GM23338 (cell line): ENCODE data around the gene ARMH1. TPM values are rescaled to one million over a fixed set of nuclear protein-coding genes. Genes with fewer than 3 reads are reported as not detected.

Experiments
- ATAC-seq: fragments of 200-7000 bp; cut with Tn5 transposase; 3 replicates; pipeline ENCODE4 v1.9.1; 2020
- DNase-seq: peaks from one replicate; pipeline ENCODE4 v3.0.0-alpha.2; 2015; ENCODE audit warnings: low spot score
- H2AFZ ChIP-seq: fragments of 200-600 bp; sonication (generic); 2 replicates; pipeline ENCODE4 v1.8.0; 2016; ENCODE audit warnings: antibody characterized with exemption, mild to moderate bottlenecking, moderate library complexity
- H3F3A ChIP-seq: fragments of 200-600 bp; sonication (generic); replicated peaks from 2 replicates; pipeline ENCODE4 v1.8.0; 2017; ENCODE audit warnings: antibody characterized with exemption, mixed run types, low read depth
- H3K27ac ChIP-seq: fragments of 200-600 bp; sonication (generic); 2 replicates; pipeline ENCODE4 v1.6.1; 2016; ENCODE audit warnings: low read depth
- H3K27me3 ChIP-seq: fragments of 200-600 bp; sonication (generic); 2 replicates; pipeline ENCODE4 v1.8.0; 2016; ENCODE audit warnings: mild to moderate bottlenecking, mixed run types, moderate library complexity; ENCODE audit not compliant: insufficient read depth
- H3K36me3 ChIP-seq: fragments of 200-600 bp; sonication (generic); 2 replicates; pipeline ENCODE4 v1.8.0; 2016; ENCODE audit warnings: mild to moderate bottlenecking; ENCODE audit not compliant: insufficient read depth
- H3K4me1 ChIP-seq: fragments of 200-600 bp; sonication (generic); 2 replicates; pipeline ENCODE4 v1.8.0; 2016; ENCODE audit warnings: mild to moderate bottlenecking, moderate library complexity; ENCODE audit not compliant: insufficient read depth
- H3K4me2 ChIP-seq: fragments of 200-600 bp; sonication (generic); 2 replicates; pipeline ENCODE4 v1.7.1; 2017; ENCODE audit warnings: mixed run types
- H3K4me3 ChIP-seq: fragments of 200-600 bp; sonication (generic); 2 replicates; pipeline ENCODE4 v1.6.1; 2016; ENCODE audit warnings: mixed run types
- H3K79me2 ChIP-seq: fragments of 200-600 bp; sonication (generic); replicated peaks from 2 replicates; pipeline ENCODE4 v1.8.0; 2017; ENCODE audit warnings: mild to moderate bottlenecking; ENCODE audit not compliant: insufficient read depth
- H3K9me2 ChIP-seq: fragments of 200-600 bp; sonication (generic); 2 replicates; pipeline ENCODE4 v1.8.0; 2017; ENCODE audit not compliant: insufficient read depth
- H4K20me1 ChIP-seq: fragments of 200-600 bp; sonication (generic); replicated peaks from 2 replicates; pipeline ENCODE4 v1.8.0; 2017; ENCODE audit warnings: mild to moderate bottlenecking; ENCODE audit not compliant: insufficient read depth
- H3K27ac Mint-ChIP-seq: 2 replicates; pipeline ENCODE4 v1.8.0; 2020; ENCODE audit warnings: inconsistent platforms, mild to moderate bottlenecking, moderate library complexity, mixed read lengths
- H3K27me3 Mint-ChIP-seq: 3 replicates; pipeline ENCODE4 v1.8.0; 2022; ENCODE audit warnings: low read depth, mild to moderate bottlenecking, moderate library complexity, mixed read lengths, inconsistent platforms; ENCODE audit not compliant: insufficient read depth, poor library complexity
- H3K36me3 Mint-ChIP-seq: 3 replicates; pipeline ENCODE4 v1.8.0; 2021; ENCODE audit warnings: low read depth, mild to moderate bottlenecking, inconsistent platforms, moderate library complexity, mixed read lengths
- H3K4me1 Mint-ChIP-seq: 3 replicates; pipeline ENCODE4 v1.8.0; 2020; ENCODE audit warnings: mild to moderate bottlenecking, inconsistent platforms, mixed read lengths
- H3K4me3 Mint-ChIP-seq: 3 replicates; pipeline ENCODE4 v1.8.0; 2021; ENCODE audit warnings: moderate library complexity, mild to moderate bottlenecking, inconsistent platforms, mixed read lengths
- H3K9me3 Mint-ChIP-seq: 3 replicates; pipeline ENCODE4 v1.8.0; 2020; ENCODE audit warnings: moderate library complexity, mild to moderate bottlenecking, inconsistent platforms, mixed read lengths
- CTCF ChIP-seq, 2 experiments: fragments of 200-600 bp in 1 of 2; sonication (generic) in 1 of 2; conservative IDR thresholded peaks; 2 replicates each; pipeline versions ENCODE4 v1.5.1 to v1.6.1; 2016 to 2017; ENCODE audit warnings: antibody characterized with exemption in 2 of 2, low read depth in 2 of 2, mild to moderate bottlenecking in 2 of 2, moderate library complexity in 1 of 2
- ETS1 ChIP-seq: IDR thresholded peaks from 2 replicates; pipeline ENCODE4 v1.6.1; 2016; ENCODE audit warnings: antibody characterized with exemption
- EZH2 ChIP-seq: fragments of 200-600 bp; sonication (generic); IDR thresholded peaks from one replicate; pipeline ENCODE4 v1.8.0; 2017; ENCODE audit warnings: antibody characterized with exemption, mild to moderate bottlenecking, low read depth; ENCODE audit not compliant: unreplicated experiment
- EZH2phosphoT487 ChIP-seq: fragments of 200-600 bp; sonication (generic); IDR thresholded peaks from one replicate; pipeline ENCODE4 v1.8.1; 2018; ENCODE audit warnings: antibody characterized with exemption; ENCODE audit not compliant: unreplicated experiment
- NANOG ChIP-seq: IDR thresholded peaks from 2 replicates; pipeline ENCODE4 v1.6.1; 2016; ENCODE audit warnings: antibody characterized with exemption, borderline replicate concordance
- ZNF114 ChIP-seq: fragments of 250-450 bp; sonication (Bioruptor Pico); IDR thresholded peaks from 2 replicates; pipeline ENCODE4 v1.5.0; 2020; ENCODE audit warnings: mild to moderate bottlenecking, moderate library complexity
- polyA plus RNA-seq: library from polyadenylated mRNA; unstranded; fragments of >200 nt; fragmentation: Nextera tagmentation; extraction: Ambion mirVana; gene quantifications from 2 replicates; pipeline ENCODE4 v1.2.1, GENCODE V29; 2016
- total RNA-seq: library from RNA; depleted of rRNA; stranded (reverse); fragments of >200 nt; shearing (Covaris generic); gene quantifications from 2 replicates; pipeline ENCODE4 v1.2.3, GENCODE V29; 2014
- TF ChIP-seq, protein P1 (sequence below): fragments of 250-450 bp; sonication (Bioruptor Pico); IDR thresholded peaks from 2 replicates; pipeline ENCODE4 v1.5.0; 2020; ENCODE audit warnings: mild to moderate bottlenecking, moderate library complexity
- TF ChIP-seq, protein P2 (sequence below): IDR thresholded peaks from one replicate; pipeline ENCODE4 v1.6.1; 2018; ENCODE audit warnings: antibody characterized with exemption; ENCODE audit not compliant: unreplicated experiment

The ARMH1 gene
- total and polyA plus RNA-seq, 2 experiments from 2014 or later = 0.31 TPM; not detected in 1

DNA sequence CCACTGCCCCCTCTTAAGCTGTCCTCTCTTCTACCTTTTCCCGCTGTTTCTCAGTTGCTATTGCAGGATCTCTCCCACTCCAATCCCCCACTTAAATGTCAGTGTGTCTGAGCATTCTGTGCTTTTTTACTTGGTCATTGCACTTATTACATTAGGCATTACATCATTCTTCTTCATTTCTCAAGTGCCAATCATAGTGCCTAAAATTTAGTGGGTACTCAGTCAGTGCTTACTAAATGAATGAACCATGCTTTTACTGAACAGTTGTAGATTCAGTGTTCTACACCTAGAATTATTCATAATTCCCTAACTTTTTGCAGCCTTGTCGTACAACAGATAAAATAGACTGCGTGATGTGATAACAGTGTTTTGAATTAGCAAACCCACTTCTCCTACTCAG, 19.4 kb downstream of the ARMH1 start:
- Histone ChIP-seq H3K9me2 (no peaks in the 10 kb centered on the region), H2AFZ (no peak overlapping the region), H3K4me3 (no peak overlapping the region), H4K20me1 (no peaks in the 10 kb centered on the region), H3K79me2 (no peaks in the 10 kb centered on the region), H3K27me3 (no peaks in the 10 kb centered on the region), H3K4me1 (peaks cover 8% of the 10 kb centered on the region), H3K36me3 (no peaks in the 10 kb centered on the region), H3F3A (no peaks in the 10 kb centered on the region), H3K27ac (no peak overlapping the region), H3K4me2 (no peak overlapping the region)
- Mint-ChIP-seq H3K4me3 (no peak overlapping the region), H3K4me1 (peaks cover 8% of the 10 kb centered on the region), H3K9me3 (no peaks in the 10 kb centered on the region), H3K27ac (no peak overlapping the region), H3K36me3 (no peaks in the 10 kb centered on the region), H3K27me3 (peaks cover 4% of the 10 kb centered on the region)
- TF ChIP-seq ZNF114 (CRISPR knock-in tag) (no peak), EZH2 (no peak), EZH2phosphoT487 (no peak)
- no peak for ATAC-seq
- no peak for DNase-seq

DNA sequence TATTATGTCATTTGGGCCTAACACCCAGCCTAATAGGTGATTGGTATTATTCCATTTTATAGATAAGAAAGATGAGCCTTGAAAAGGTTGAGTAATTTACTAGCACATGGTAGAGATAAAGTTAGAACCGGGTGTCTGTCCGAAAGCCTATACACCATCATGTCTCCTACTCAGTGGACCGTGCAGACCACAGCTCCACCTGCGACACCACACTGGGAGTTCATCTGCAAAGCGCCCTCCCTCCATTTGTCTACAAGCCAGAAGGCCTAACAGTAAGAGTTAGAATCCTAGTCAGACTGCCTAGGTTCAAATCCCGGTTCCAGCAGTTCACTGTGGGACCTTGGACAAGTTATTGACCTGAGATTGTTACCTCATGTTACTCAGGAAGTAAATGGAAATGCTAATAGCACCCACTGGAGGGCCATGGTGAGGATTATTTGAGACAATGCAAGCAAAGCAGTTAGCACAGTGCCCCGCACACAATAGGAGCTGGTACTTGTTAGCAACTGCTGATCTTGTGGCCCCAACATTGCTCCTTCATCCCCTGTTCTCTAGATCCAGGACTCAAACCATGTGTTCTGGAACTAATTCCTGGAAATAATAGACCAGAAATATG, 20.5 kb downstream of the ARMH1 start:
- H3K79me2 ChIP-seq = no peaks in the 10 kb centered on the region
- Mint-ChIP-seq H3K36me3 (no peaks in the 10 kb centered on the region), H3K9me3 (no peaks in the 10 kb centered on the region), H3K27ac (no peak overlapping the region), H3K4me1 (no peaks in the 10 kb centered on the region; the same call in 2 of the 3 replicates), H3K4me3 (no peak overlapping the region), H3K27me3 (peaks cover 4% of the 10 kb centered on the region)
- no peak for DNase-seq
- H3F3A ChIP-seq = no peaks in the 10 kb centered on the region
- no peak overlapping the region for H2AFZ ChIP-seq
- no peaks in the 10 kb centered on the region for H3K9me2 ChIP-seq
- no peak overlapping the region for H3K27ac ChIP-seq
- H3K36me3 ChIP-seq = no peaks in the 10 kb centered on the region
- no peaks in the 10 kb centered on the region for H3K4me1 ChIP-seq
- H3K4me2 ChIP-seq = no peak overlapping the region
- H3K4me3 ChIP-seq = no peak overlapping the region
- no peaks in the 10 kb centered on the region for H4K20me1 ChIP-seq
- H3K27me3 ChIP-seq = no peaks in the 10 kb centered on the region
- ATAC-seq = 0 out of 3 replicates have a peak, but pooled peaks have one; percentile 25
- TF ChIP-seq CTCF (conservative IDR thresholded peaks at IDR 0.05; ENCODE audit: low read depth in 2 of 2) (no peak), NANOG (no peak), ZNF114 (CRISPR knock-in tag) (no peak), ETS1 (no peak), EZH2 (no peak)
- TF ChIP-seq, protein P1, sequence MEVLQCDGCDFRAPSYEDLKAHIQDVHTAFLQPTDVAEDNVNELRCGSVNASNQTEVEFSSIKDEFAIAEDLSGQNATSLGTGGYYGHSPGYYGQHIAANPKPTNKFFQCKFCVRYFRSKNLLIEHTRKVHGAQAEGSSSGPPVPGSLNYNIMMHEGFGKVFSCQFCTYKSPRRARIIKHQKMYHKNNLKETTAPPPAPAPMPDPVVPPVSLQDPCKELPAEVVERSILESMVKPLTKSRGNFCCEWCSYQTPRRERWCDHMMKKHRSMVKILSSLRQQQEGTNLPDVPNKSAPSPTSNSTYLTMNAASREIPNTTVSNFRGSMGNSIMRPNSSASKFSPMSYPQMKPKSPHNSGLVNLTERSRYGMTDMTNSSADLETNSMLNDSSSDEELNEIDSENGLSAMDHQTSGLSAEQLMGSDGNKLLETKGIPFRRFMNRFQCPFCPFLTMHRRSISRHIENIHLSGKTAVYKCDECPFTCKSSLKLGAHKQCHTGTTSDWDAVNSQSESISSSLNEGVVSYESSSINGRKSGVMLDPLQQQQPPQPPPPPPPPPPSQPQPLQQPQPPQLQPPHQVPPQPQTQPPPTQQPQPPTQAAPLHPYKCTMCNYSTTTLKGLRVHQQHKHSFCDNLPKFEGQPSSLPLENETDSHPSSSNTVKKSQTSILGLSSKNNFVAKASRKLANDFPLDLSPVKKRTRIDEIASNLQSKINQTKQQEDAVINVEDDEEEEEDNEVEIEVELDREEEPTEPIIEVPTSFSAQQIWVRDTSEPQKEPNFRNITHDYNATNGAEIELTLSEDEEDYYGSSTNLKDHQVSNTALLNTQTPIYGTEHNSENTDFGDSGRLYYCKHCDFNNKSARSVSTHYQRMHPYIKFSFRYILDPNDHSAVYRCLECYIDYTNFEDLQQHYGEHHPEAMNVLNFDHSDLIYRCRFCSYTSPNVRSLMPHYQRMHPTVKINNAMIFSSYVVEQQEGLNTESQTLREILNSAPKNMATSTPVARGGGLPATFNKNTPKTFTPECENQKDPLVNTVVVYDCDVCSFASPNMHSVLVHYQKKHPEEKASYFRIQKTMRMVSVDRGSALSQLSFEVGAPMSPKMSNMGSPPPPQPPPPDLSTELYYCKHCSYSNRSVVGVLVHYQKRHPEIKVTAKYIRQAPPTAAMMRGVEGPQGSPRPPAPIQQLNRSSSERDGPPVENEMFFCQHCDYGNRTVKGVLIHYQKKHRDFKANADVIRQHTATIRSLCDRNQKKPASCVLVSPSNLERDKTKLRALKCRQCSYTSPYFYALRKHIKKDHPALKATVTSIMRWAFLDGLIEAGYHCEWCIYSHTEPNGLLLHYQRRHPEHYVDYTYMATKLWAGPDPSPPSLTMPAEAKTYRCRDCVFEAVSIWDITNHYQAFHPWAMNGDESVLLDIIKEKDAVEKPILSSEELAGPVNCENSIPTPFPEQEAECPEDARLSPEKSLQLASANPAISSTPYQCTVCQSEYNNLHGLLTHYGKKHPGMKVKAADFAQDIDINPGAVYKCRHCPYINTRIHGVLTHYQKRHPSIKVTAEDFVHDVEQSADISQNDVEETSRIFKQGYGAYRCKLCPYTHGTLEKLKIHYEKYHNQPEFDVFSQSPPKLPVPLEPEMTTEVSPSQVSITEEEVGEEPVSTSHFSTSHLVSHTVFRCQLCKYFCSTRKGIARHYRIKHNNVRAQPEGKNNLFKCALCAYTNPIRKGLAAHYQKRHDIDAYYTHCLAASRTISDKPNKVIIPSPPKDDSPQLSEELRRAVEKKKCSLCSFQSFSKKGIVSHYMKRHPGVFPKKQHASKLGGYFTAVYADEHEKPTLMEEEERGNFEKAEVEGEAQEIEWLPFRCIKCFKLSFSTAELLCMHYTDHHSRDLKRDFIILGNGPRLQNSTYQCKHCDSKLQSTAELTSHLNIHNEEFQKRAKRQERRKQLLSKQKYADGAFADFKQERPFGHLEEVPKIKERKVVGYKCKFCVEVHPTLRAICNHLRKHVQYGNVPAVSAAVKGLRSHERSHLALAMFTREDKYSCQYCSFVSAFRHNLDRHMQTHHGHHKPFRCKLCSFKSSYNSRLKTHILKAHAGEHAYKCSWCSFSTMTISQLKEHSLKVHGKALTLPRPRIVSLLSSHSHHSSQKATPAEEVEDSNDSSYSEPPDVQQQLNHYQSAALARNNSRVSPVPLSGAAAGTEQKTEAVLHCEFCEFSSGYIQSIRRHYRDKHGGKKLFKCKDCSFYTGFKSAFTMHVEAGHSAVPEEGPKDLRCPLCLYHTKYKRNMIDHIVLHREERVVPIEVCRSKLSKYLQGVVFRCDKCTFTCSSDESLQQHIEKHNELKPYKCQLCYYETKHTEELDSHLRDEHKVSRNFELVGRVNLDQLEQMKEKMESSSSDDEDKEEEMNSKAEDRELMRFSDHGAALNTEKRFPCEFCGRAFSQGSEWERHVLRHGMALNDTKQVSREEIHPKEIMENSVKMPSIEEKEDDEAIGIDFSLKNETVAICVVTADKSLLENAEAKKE (CRISPR knock-in tag) = no peak
- TF ChIP-seq, protein P2, sequence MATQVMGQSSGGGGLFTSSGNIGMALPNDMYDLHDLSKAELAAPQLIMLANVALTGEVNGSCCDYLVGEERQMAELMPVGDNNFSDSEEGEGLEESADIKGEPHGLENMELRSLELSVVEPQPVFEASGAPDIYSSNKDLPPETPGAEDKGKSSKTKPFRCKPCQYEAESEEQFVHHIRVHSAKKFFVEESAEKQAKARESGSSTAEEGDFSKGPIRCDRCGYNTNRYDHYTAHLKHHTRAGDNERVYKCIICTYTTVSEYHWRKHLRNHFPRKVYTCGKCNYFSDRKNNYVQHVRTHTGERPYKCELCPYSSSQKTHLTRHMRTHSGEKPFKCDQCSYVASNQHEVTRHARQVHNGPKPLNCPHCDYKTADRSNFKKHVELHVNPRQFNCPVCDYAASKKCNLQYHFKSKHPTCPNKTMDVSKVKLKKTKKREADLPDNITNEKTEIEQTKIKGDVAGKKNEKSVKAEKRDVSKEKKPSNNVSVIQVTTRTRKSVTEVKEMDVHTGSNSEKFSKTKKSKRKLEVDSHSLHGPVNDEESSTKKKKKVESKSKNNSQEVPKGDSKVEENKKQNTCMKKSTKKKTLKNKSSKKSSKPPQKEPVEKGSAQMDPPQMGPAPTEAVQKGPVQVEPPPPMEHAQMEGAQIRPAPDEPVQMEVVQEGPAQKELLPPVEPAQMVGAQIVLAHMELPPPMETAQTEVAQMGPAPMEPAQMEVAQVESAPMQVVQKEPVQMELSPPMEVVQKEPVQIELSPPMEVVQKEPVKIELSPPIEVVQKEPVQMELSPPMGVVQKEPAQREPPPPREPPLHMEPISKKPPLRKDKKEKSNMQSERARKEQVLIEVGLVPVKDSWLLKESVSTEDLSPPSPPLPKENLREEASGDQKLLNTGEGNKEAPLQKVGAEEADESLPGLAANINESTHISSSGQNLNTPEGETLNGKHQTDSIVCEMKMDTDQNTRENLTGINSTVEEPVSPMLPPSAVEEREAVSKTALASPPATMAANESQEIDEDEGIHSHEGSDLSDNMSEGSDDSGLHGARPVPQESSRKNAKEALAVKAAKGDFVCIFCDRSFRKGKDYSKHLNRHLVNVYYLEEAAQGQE = no peak
